BE2C (cell line): ENCODE data around the gene CLDN1.

Source experiments
- DNase-seq: peaks from one replicate; pipeline ENCODE4 v3.0.0-alpha.2; 2020
- H3K27me3 ChIP-seq: fragments of 250-450 bp; sonication (Bioruptor Pico); 2 replicates; pipeline ENCODE4 v1.5.1; 2020; ENCODE audit warnings: mild to moderate bottlenecking
- H3K36me3 ChIP-seq: fragments of 250-450 bp; sonication (Bioruptor Pico); 2 replicates; pipeline ENCODE4 v1.5.1; 2020; ENCODE audit warnings: mild to moderate bottlenecking
- H3K4me1 ChIP-seq: fragments of 250-450 bp; sonication (Bioruptor Pico); 2 replicates; pipeline ENCODE4 v1.5.1; 2020
- H3K4me3 ChIP-seq: 2 replicates; pipeline ENCODE4 v1.5.1; 2011; ENCODE audit warnings: low read depth, low read length
- H3K9me3 ChIP-seq: fragments of 250-450 bp; sonication (Bioruptor Pico); 2 replicates; pipeline ENCODE4 v1.5.1; 2020
- CTCF ChIP-seq: IDR thresholded peaks from 2 replicates; pipeline ENCODE4 v1.5.1; 2012; ENCODE audit warnings: mild to moderate bottlenecking, low read depth, low read length

CLDN1 gene

DNA sequence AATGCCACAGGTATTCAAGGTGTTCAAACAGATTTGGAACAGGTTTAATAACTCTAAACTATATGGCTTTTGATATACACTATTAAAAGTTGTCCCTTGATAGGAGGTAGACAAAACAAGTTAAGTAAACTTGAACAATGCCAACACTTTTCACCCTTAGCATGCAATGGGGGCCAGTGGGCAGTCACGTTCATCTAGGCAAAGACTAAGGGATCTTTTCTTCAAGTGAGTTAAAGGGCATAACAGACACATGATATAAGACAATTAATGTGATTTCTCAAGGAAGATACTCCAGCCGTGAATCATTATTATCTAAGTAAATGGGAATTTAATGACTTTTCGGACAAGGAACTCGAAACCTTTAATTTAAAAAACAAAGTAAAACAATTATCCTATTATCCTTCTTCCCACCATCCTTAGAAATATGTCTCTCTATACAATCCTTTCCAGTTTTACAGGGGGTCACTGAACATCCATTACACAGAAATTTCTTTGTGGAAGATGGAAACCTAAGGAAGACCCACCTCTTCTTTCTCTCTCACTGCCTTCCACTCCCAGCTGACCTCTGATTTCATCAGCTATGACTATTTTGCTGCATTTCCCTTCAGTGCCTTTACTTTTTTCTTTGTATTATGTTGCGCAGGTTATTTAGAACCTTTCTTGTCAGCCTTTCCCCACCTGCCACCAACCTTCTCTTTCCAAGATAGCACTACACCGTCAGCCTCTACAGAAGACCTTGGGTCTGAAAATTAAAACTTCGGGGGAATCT, 1.5 kb downstream of the CLDN1 start:
- Histone ChIP-seq H3K27me3 (peaks cover 8% of the 10 kb centered on the region; the same call in 1 of the 2 replicates), H3K4me1 (no peaks in the 10 kb centered on the region), H3K9me3 (no peaks in the 10 kb centered on the region), H3K36me3 (no peaks in the 10 kb centered on the region), H3K4me3 (no peak overlapping the region)
- DNase-seq = no peak
- no peak for TF ChIP-seq CTCF

DNA sequence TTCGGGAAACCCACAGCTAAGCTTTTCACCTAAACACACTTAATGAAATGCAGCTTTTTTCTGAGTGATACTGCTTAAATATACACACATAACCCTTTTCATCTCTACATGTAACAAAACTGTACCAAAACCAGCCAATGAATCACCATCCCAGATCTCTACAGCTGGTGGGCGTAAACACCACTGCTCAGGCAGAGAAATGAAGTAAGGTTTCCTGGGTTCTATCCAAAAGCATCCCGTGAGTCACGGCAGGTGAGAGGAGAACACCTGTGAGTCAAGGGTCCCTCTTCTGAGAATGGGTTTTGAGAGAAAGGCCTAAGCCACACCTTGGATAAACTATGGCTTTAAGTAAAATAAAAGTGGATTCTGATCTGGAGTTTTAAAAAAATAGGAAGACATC, 2.6 kb downstream of the CLDN1 start:
- Histone ChIP-seq H3K9me3 (no peaks in the 10 kb centered on the region), H3K36me3 (no peaks in the 10 kb centered on the region), H3K4me3 (no peak overlapping the region), H3K27me3 (peaks cover 8% of the 10 kb centered on the region; the same call in 1 of the 2 replicates), H3K4me1 (no peaks in the 10 kb centered on the region)
- TF ChIP-seq CTCF = no peak
- no peak for DNase-seq

GRCh38 chr3:190318666-190319065, 3.6 kb downstream of the CLDN1 start:
- Histone ChIP-seq H3K4me3 (no peak overlapping the region), H3K27me3 (peaks cover 8% of the 10 kb centered on the region; the same call in 1 of the 2 replicates), H3K36me3 (no peaks in the 10 kb centered on the region), H3K9me3 (no peaks in the 10 kb centered on the region), H3K4me1 (no peaks in the 10 kb centered on the region)
- no peak for DNase-seq
- TF ChIP-seq CTCF = no peak

- H3K4me3 ChIP-seq = no peak overlapping the region
- H3K4me1 ChIP-seq = no peaks in the 10 kb centered on the region
- H3K27me3 ChIP-seq = no peaks in the 10 kb centered on the region
- DNase-seq = no peak
- H3K9me3 ChIP-seq = no peaks in the 10 kb centered on the region
- no peaks in the 10 kb centered on the region for H3K36me3 ChIP-seq
- no peak for TF ChIP-seq CTCF
Measured at GRCh38 chr3:190314741-190315140, 7.5 kb downstream of the CLDN1 start.

- Histone ChIP-seq H3K4me3 (no peak overlapping the region), H3K4me1 (no peaks in the 10 kb centered on the region), H3K27me3 (no peaks in the 10 kb centered on the region), H3K9me3 (no peaks in the 10 kb centered on the region), H3K36me3 (no peaks in the 10 kb centered on the region)
- no peak for TF ChIP-seq CTCF
- DNase-seq = no peak
Measured at GRCh38 chr3:190309414-190309813, 12.8 kb downstream of the CLDN1 start.

- no peaks in the 10 kb centered on the region for H3K27me3 ChIP-seq
- H3K36me3 ChIP-seq = no peaks in the 10 kb centered on the region
- no peaks in the 10 kb centered on the region for H3K4me1 ChIP-seq
- H3K4me3 ChIP-seq = no peak overlapping the region
- H3K9me3 ChIP-seq = no peaks in the 10 kb centered on the region
- TF ChIP-seq CTCF = no peak
- no peak for DNase-seq
Measured at GRCh38 chr3:190308154-190308553, 14.1 kb downstream of the CLDN1 start.
